Kidney epithelial cell (primary cell): ENCODE data around the gene BTG4. TPM values are rescaled to one million over a fixed set of nuclear protein-coding genes. Genes with fewer than 3 reads are reported as not detected.

Experiments
- DNase-seq: peaks from one replicate; pipeline ENCODE4 v3.0.0-alpha.2; 2010; ENCODE audit warnings: low read depth
- H3K27me3 ChIP-seq: 2 replicates; pipeline ENCODE4 v1.6.0; 2011; ENCODE audit warnings: low read length; ENCODE audit not compliant: control insufficient read depth, insufficient read depth
- H3K36me3 ChIP-seq: 2 replicates; pipeline ENCODE4 v1.5.1; 2011; ENCODE audit warnings: low read length; ENCODE audit not compliant: control insufficient read depth, insufficient read depth
- H3K4me3 ChIP-seq: 2 replicates; pipeline ENCODE4 v1.5.1; 2011; ENCODE audit warnings: low read depth, mild to moderate bottlenecking, control low read depth, low read length
- total RNA-seq: library from RNA; depleted of rRNA; stranded (reverse); fragments of >200 nt; gene quantifications from 2 replicates; pipeline ENCODE4 v1.2.3, GENCODE V29; 2015
- TF ChIP-seq, protein P1 (sequence below): IDR thresholded peaks from 2 replicates; pipeline ENCODE4 v1.5.1; 2011; ENCODE audit warnings: mild to moderate bottlenecking, moderate library complexity, low read length, control low read depth, inconsistent platforms; ENCODE audit not compliant: insufficient read depth, poor library complexity, severe bottlenecking

The BTG4 gene
- total RNA-seq, 1 donor from 2014 or later: 0.08 TPM

DNA sequence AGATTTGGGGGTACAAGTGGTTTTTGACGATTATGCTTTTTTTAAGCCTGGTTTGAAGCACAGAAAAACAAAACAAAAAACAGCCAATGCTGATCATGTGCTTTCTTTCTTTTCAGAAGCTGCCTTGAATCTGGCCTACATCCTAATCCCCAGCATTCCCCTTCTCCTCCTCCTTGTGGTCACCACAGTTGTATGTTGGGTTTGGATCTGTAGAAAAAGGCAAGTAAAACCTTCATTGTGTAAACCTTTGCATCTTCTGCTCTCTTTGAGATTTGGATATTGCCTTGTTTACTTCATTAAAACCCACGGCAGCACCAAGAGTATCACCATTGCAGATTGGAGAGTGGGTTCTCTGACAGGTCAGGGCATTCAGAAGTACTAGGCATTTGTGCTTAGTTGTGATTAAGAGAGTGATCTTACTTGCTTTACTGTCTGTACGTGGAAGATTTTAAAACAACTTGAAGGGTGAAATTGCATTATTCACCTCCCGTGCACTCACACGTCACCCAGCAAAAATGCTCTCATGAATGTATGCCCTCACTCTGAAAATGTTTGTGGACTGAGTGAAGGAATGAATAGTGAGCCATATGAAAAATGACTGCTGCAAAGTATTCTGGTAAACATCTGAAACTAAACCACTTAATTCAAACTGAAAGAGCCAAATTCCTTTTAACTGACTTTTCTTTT, 45.4 kb upstream of the BTG4 start:
- Histone ChIP-seq H3K27me3 (no peaks in the 10 kb centered on the region), H3K36me3 (no peaks in the 10 kb centered on the region), H3K4me3 (no peak overlapping the region)
- peak; percentile 43 for DNase-seq
- TF ChIP-seq, protein P1, sequence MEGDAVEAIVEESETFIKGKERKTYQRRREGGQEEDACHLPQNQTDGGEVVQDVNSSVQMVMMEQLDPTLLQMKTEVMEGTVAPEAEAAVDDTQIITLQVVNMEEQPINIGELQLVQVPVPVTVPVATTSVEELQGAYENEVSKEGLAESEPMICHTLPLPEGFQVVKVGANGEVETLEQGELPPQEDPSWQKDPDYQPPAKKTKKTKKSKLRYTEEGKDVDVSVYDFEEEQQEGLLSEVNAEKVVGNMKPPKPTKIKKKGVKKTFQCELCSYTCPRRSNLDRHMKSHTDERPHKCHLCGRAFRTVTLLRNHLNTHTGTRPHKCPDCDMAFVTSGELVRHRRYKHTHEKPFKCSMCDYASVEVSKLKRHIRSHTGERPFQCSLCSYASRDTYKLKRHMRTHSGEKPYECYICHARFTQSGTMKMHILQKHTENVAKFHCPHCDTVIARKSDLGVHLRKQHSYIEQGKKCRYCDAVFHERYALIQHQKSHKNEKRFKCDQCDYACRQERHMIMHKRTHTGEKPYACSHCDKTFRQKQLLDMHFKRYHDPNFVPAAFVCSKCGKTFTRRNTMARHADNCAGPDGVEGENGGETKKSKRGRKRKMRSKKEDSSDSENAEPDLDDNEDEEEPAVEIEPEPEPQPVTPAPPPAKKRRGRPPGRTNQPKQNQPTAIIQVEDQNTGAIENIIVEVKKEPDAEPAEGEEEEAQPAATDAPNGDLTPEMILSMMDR: no peak

DNA sequence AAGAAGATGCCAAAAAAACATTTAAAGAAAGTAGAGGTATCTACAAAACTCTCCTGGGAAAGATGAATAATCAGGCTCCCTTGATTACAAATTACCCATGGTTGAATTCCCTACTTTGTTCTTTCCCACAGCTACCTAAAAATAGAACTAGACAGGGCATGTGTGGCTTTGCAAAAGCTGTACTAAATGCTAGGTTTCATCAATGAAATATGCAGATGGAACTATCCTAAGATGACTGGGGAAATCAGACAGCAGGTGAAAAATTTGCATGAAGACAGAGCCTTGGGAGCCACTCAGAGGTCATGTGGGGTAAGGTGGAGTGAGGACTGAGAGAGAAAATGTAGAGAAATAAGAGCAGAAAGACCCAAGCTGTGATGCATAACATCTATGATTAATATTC, 43.1 kb upstream of the BTG4 start:
- TF ChIP-seq, protein P1: no peak
- no peak for DNase-seq

DNA sequence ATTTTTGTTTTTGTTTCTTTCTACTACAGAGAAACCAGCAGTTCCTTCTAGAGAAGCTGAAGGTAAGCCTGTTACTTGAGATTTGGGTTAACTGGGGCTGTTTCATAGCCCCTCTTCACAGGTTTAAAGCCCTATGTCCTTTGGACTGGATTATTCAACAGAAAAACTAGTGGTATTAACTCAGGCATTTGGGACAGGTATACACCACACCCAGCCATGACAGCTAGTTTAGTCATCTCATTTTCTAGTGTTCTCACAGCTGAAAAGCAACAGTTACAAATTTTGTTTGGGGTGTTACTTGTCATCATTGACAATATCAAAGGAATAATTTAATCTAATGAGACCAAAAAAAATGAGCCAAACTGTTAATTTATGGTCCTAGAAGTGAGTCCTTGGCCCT, 42.3 kb upstream of the BTG4 start:
- no peak for DNase-seq
- no peaks in the 10 kb centered on the region for H3K36me3 ChIP-seq
- H3K27me3 ChIP-seq: no peaks in the 10 kb centered on the region
- H3K4me3 ChIP-seq: no peak overlapping the region
- TF ChIP-seq, protein P1: no peak

More for the DNA sequence above, 43.1 kb upstream of the BTG4 start:
- Histone ChIP-seq H3K27me3 (no peaks in the 10 kb centered on the region), H3K36me3 (no peaks in the 10 kb centered on the region), H3K4me3 (no peak overlapping the region)

DNA sequence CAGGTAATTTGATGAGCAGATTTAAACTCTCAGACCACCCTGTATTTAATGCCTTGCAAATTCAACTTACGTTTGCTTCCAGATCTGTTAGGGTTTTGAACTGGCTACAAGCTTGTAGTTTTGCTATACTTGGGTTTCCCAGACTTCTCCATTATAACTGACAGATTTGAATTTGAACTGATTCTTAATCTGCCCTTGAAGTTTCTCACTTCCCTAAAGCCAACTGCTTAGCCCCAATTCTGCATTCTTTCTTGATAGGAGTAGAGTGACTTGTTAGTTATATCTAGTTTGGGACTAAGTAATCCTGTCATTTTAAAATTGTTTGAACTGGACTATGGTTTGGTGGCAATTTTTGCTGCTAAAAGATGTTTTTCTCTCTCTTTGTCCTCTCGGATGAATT, 38.1 kb upstream of the BTG4 start:
- Histone ChIP-seq H3K27me3 (no peaks in the 10 kb centered on the region), H3K4me3 (no peak overlapping the region), H3K36me3 (no peaks in the 10 kb centered on the region)
- TF ChIP-seq, protein P1: no peak
- DNase-seq: no peak

DNA sequence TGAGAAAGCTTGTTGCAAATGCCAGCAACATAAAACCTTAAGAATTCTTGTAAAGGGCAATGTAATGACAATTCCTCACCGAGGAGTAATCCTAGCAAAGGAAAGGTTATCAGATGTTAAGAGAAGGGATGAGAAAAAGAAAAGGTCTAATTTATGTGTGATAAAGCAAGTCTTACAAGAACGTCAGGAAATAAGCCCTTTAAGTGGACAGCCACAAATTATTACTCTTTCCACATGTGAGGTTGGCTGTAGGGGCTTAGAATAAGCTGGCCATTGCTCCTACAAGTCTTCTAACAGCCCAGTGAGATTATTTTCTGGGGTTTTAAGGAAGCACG, 37.6 kb upstream of the BTG4 start:
- DNase-seq: no peak
- TF ChIP-seq, protein P1: no peak
- no peaks in the 10 kb centered on the region for H3K36me3 ChIP-seq
- H3K4me3 ChIP-seq: no peak overlapping the region
- no peaks in the 10 kb centered on the region for H3K27me3 ChIP-seq
